CD14-positive monocyte (primary cell): ENCODE measurements around the gene ZBTB43. TPM values are rescaled to one million over a fixed set of nuclear protein-coding genes. Genes with fewer than 3 reads are reported as not detected.

ENCODE experiments used
- DNase-seq, 3 donors: peaks; one replicate each; pipeline ENCODE4 v3.0.0-alpha.2; 2011 to 2022
- H2AFZ ChIP-seq: 2 replicates; pipeline ENCODE4 v1.6.0; 2012; ENCODE audit warnings: mild to moderate bottlenecking, low read depth, low read length, inconsistent platforms; ENCODE audit not compliant: insufficient read depth, poor library complexity, severe bottlenecking
- H3K27ac ChIP-seq, 2 donors: 1 replicate in 1 of 2; 2 replicates in 1 of 2; pipeline ENCODE4 v1.5.1; 2012 to 2013; ENCODE audit warnings: low read length in 2 of 2, control low read depth in 1 of 2, inconsistent platforms in 1 of 2, low read depth in 1 of 2, mild to moderate bottlenecking in 1 of 2
- H3K27me3 ChIP-seq, 2 donors: one replicate each; pipeline versions ENCODE4 v1.6.0 to v1.6.1; 2011 to 2013; ENCODE audit warnings: low read length in 2 of 2; ENCODE audit not compliant: control insufficient read depth in 2 of 2, insufficient read depth in 2 of 2
- H3K36me3 ChIP-seq, 2 donors: replicated peaks in 1 of 2; 1 replicate in 1 of 2; 2 replicates in 1 of 2; pipeline versions ENCODE4 v1.5.1 to v1.6.1; 2012 to 2013; ENCODE audit warnings: low read length in 2 of 2, control low read depth in 1 of 2, inconsistent platforms in 1 of 2, mild to moderate bottlenecking in 1 of 2; ENCODE audit not compliant: insufficient read depth in 2 of 2, control insufficient read depth in 1 of 2
- H3K4me1 ChIP-seq, 2 donors: 1 replicate in 1 of 2; 2 replicates in 1 of 2; pipeline versions ENCODE4 v1.5.1 to v1.6.1; 2012 to 2013; ENCODE audit warnings: low read length in 2 of 2, control low read depth in 1 of 2, inconsistent platforms in 1 of 2, mild to moderate bottlenecking in 1 of 2, moderate library complexity in 1 of 2; ENCODE audit not compliant: insufficient read depth in 2 of 2, control insufficient read depth in 1 of 2
- H3K4me2 ChIP-seq: replicated peaks from 2 replicates; pipeline ENCODE3; 2012; ENCODE audit warnings: low read length, moderate library complexity, mild to moderate bottlenecking; ENCODE audit not compliant: poor library complexity, severe bottlenecking; ENCODE audit errors: extremely low read depth
- H3K4me3 ChIP-seq, 3 experiments: fragments of 200-600 bp in 1 of 3; sonication (generic) in 1 of 3; replicated peaks in 1 of 3; 1 replicate in 2 of 3; 2 replicates in 1 of 3; pipeline ENCODE4 v1.5.1; 2011 to 2013; ENCODE audit warnings: low read length in 3 of 3, mild to moderate bottlenecking in 3 of 3, control low read depth in 2 of 3, low read depth in 2 of 3, inconsistent platforms in 1 of 3, moderate library complexity in 1 of 3
- H3K79me2 ChIP-seq: 2 replicates; pipeline ENCODE4 v1.6.0; 2012; ENCODE audit warnings: mild to moderate bottlenecking, control low read depth, inconsistent platforms, low read length, moderate library complexity; ENCODE audit not compliant: insufficient read depth
- H3K9ac ChIP-seq: 2 replicates; pipeline ENCODE4 v1.6.0; 2017; ENCODE audit warnings: low read length, mild to moderate bottlenecking; ENCODE audit not compliant: insufficient read depth, poor library complexity, severe bottlenecking
- H3K9me3 ChIP-seq, 2 donors: replicated peaks in 1 of 2; 1 replicate in 1 of 2; 2 replicates in 1 of 2; pipeline versions ENCODE4 v1.5.1 to v1.6.1; 2012 to 2013; ENCODE audit warnings: low read length in 2 of 2, control low read depth in 1 of 2; ENCODE audit not compliant: control insufficient read depth in 1 of 2, insufficient read depth in 1 of 2
- H4K20me1 ChIP-seq: 2 replicates; pipeline ENCODE4 v1.6.0; 2012; ENCODE audit warnings: mild to moderate bottlenecking, low read length, control low read depth, moderate library complexity; ENCODE audit not compliant: insufficient read depth
- H3K27ac Mint-ChIP-seq, 7 donors: one replicate each; pipeline ENCODE4 v1.8.0; 2020; ENCODE audit warnings: mild to moderate bottlenecking in 7 of 7, mixed read lengths in 7 of 7, moderate library complexity in 6 of 7, inconsistent platforms in 2 of 7
- H3K27me3 Mint-ChIP-seq, 3 donors: one replicate each; pipeline ENCODE4 v1.8.0; 2021 to 2022; ENCODE audit warnings: low read depth in 3 of 3, mild to moderate bottlenecking in 3 of 3, mixed read lengths in 3 of 3, moderate library complexity in 3 of 3, inconsistent platforms in 1 of 3
- H3K36me3 Mint-ChIP-seq, 2 donors: one replicate each; pipeline ENCODE4 v1.8.0; 2020; ENCODE audit warnings: mixed read lengths in 2 of 2, inconsistent platforms in 1 of 2, mild to moderate bottlenecking in 1 of 2
- H3K4me1 Mint-ChIP-seq: one replicate; pipeline ENCODE4 v1.8.0; 2020; ENCODE audit warnings: mild to moderate bottlenecking, mixed read lengths
- H3K4me3 Mint-ChIP-seq, 2 donors: one replicate each; pipeline ENCODE4 v1.8.0; 2020; ENCODE audit warnings: mild to moderate bottlenecking in 2 of 2, mixed read lengths in 2 of 2, moderate library complexity in 1 of 2
- H3K9me3 Mint-ChIP-seq, 7 donors: one replicate each; pipeline ENCODE4 v1.8.0; 2020 to 2022; ENCODE audit warnings: mixed read lengths in 7 of 7, mild to moderate bottlenecking in 6 of 7, moderate library complexity in 6 of 7, inconsistent platforms in 2 of 7
- WGBS: methylation state at CpG from one replicate; pipeline ENCODE4 v1.1.5; 2013; ENCODE audit warnings: missing lambda C conversion rate; ENCODE audit not compliant: insufficient coverage; 5-methylcytosine and 5-hydroxymethylcytosine counted together
- intact Hi-C, 2 donors: fragments of 100-400 bp; cut with micrococcal nuclease; formaldehyde crosslinking; loops; one replicate each; pipeline versions ENCODE4 v1.15.0 to v1.15.1; 2023
- polyA plus RNA-seq, 3 donors: library from polyadenylated mRNA; depleted of rRNA in 1 of 3; unstranded in 2 of 3; stranded (reverse) in 1 of 3; fragments of 300-500 nt in 2 of 3; fragments of >200 nt in 1 of 3; fragmentation: Illumina TruSeq in 2 of 3; gene quantifications; 1 replicate in 2 of 3; 2 replicates in 1 of 3; pipeline ENCODE4 v1.2.3, GENCODE V29; 2012 to 2021
- TF ChIP-seq, protein P1 (sequence below): fragments of 200-600 bp; IDR thresholded peaks from one replicate; pipeline ENCODE4 v1.8.0; 2022; ENCODE audit warnings: antibody characterized with exemption, mild to moderate bottlenecking

Gene ZBTB43
- polyA plus RNA-seq, 3 donors, result 6.1 to 15.9 (median 6.8) TPM

DNA sequence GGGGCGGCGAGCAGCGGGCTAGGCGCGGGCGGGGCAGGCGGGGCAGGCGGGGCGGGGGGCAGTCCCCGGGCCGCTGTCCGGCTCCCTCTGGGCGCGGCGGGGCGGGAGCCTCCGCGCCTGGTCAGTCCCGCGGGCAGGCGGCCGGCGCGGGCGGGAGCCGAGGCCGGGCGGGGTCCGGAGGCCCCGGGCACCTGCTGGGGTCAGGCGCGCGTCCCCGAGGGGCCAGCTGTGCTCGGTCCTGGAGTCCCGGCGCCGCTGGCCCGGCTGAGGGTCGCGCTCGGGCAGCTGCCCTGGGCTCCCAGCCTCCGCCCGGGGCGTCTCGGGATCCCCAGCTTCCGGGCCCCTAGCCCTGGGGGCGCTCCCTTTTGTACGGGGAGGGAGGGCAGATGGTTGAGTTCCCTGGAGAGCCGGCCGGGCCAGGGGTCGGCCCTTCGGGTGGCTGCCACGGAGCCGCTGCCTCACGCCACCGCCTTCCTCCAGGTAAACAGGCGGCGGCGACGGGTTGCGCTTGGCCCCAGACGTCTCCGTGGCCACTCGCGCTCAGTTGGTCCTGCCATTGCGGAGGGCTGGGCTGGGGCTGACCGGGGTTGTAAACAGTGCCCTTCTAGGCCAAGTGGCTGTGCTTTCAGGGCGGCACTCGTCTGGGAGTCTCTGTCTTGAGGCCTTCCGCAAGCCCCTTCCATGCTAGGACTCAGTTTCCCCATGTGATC, 56.1 kb downstream of the ZBTB43 start:
- Histone ChIP-seq H3K27ac (peak overlapping the region; percentile 46 to 82), H4K20me1 (peaks cover 46% of the 10 kb centered on the region), H3K9ac (peak overlapping the region; percentile 78), H3K9me3 (no peaks in the 10 kb centered on the region), H3K4me2 (peak overlapping the region; percentile 89), H3K36me3 (peaks cover 11 to 21% of the 10 kb centered on the region in 2 donors), H3K4me1 (peaks cover 37 to 40% of the 10 kb centered on the region in 2 donors), H2AFZ (peak overlapping the region; percentile 75), H3K27me3 (no peaks in the 10 kb centered on the region), H3K79me2 (peaks cover 57% of the 10 kb centered on the region), H3K4me3 (peak overlapping the region; percentile 86 to 93 (median 87))
- Mint-ChIP-seq H3K27me3 (peaks cover 0 to 1% (median 0%) of the 10 kb centered on the region in 3 donors), H3K27ac (peak overlapping the region; percentile 88 to 97 (median 92)), H3K4me1 (peaks cover 41% of the 10 kb centered on the region), H3K4me3 (peak overlapping the region; percentile 89 to 99), H3K36me3 (peaks cover 20 to 23% of the 10 kb centered on the region in 2 donors), H3K9me3 (peaks cover 0 to 2% (median 0%) of the 10 kb centered on the region in 7 donors)
- WGBS, result under 1% methylated on average over 67 of the region's 71 CpGs
- DNase-seq, result no peak
- TF ChIP-seq, protein P1, sequence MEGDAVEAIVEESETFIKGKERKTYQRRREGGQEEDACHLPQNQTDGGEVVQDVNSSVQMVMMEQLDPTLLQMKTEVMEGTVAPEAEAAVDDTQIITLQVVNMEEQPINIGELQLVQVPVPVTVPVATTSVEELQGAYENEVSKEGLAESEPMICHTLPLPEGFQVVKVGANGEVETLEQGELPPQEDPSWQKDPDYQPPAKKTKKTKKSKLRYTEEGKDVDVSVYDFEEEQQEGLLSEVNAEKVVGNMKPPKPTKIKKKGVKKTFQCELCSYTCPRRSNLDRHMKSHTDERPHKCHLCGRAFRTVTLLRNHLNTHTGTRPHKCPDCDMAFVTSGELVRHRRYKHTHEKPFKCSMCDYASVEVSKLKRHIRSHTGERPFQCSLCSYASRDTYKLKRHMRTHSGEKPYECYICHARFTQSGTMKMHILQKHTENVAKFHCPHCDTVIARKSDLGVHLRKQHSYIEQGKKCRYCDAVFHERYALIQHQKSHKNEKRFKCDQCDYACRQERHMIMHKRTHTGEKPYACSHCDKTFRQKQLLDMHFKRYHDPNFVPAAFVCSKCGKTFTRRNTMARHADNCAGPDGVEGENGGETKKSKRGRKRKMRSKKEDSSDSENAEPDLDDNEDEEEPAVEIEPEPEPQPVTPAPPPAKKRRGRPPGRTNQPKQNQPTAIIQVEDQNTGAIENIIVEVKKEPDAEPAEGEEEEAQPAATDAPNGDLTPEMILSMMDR, result no peak
- intact Hi-C loops, result loop anchor here in 1 of 2 donors (5.0 kb wide), 2 partner anchors 54 to 56 kb away; partner anchors contain the start of gene ZBTB43

DNA sequence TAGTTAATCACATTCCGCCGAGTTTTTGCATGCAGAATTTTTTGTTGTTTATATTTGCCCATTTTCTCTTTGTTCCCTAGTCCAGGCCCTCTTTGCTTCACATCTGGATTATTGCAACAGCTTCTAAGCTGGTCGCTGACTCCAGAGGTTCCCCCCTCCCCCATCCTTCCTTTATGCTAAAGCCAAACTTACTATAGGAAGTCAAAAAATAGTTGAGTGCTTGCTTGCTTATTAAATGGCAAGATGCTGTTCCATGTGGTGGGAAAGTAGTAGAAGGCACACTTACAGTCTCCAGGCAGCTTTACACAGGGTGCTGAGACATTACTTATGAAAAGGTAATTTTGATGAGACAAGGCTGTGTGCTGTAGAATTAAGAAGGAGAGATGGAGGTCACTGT, 56.9 kb downstream of the ZBTB43 start:
- peaks cover 37 to 40% of the 10 kb centered on the region in 2 donors for H3K4me1 ChIP-seq
- peak overlapping the region; percentile 89 to 99 for H3K4me3 Mint-ChIP-seq
- WGBS, result no CpG with 5 or more reads among the region's 3 CpGs
- peaks cover 17 to 29% of the 10 kb centered on the region in 2 donors for H3K36me3 ChIP-seq
- H4K20me1 ChIP-seq, result peaks cover 54% of the 10 kb centered on the region
- H3K9ac ChIP-seq, result peak overlapping the region; percentile 78
- peak overlapping the region; percentile 86 to 93 (median 87) for H3K4me3 ChIP-seq
- H3K9me3 Mint-ChIP-seq, result peaks cover 0 to under 1% (median 0%) of the 10 kb centered on the region in 7 donors
- DNase-seq, result peak in 2 of 3 donors; percentile 28 to 35
- H3K27me3 Mint-ChIP-seq, result peaks cover 0 to 2% (median 0%) of the 10 kb centered on the region in 3 donors
- H3K36me3 Mint-ChIP-seq, result peaks cover 26 to 31% of the 10 kb centered on the region in 2 donors
- TF ChIP-seq, protein P1, result no peak
- peak overlapping the region; percentile 50 for H2AFZ ChIP-seq
- intact Hi-C loops, result loop anchor here in 1 of 2 donors (5.0 kb wide), 2 partner anchors 54 to 56 kb away; partner anchors contain the start of gene ZBTB43
- peak overlapping the region; percentile 89 for H3K4me2 ChIP-seq
- peaks cover 65% of the 10 kb centered on the region for H3K79me2 ChIP-seq
- peaks cover 46% of the 10 kb centered on the region for H3K4me1 Mint-ChIP-seq
- H3K27ac ChIP-seq, result peak overlapping the region; percentile 46 to 82
- H3K9me3 ChIP-seq, result no peaks in the 10 kb centered on the region
- H3K27ac Mint-ChIP-seq, result peak overlapping the region; percentile 88 to 97 (median 92)
- H3K27me3 ChIP-seq, result no peaks in the 10 kb centered on the region
